HG03103 (cell line): ENCODE measurements around the gene SLC25A6.
A peak's percentile ranks its signal among the peaks of the same experiment; 100 is the strongest.
"Not testable (repeated sequence)": the region's sequence is repeated elsewhere in the genome, so short reads cannot be mapped to it uniquely, and the experiment has no call there.

Source experiments
- ATAC-seq: cut with Tn5 transposase; IDR thresholded peaks from one replicate; pipeline ENCODE4 v1.9.1; 2021; ENCODE audit warnings: low read depth; ENCODE audit not compliant: unreplicated experiment

The SLC25A6 gene

GRCh38 chrX:1416327-1416784 is 24.4 kb upstream of the SLC25A6 start:
- ATAC-seq, result no peak

DNA sequence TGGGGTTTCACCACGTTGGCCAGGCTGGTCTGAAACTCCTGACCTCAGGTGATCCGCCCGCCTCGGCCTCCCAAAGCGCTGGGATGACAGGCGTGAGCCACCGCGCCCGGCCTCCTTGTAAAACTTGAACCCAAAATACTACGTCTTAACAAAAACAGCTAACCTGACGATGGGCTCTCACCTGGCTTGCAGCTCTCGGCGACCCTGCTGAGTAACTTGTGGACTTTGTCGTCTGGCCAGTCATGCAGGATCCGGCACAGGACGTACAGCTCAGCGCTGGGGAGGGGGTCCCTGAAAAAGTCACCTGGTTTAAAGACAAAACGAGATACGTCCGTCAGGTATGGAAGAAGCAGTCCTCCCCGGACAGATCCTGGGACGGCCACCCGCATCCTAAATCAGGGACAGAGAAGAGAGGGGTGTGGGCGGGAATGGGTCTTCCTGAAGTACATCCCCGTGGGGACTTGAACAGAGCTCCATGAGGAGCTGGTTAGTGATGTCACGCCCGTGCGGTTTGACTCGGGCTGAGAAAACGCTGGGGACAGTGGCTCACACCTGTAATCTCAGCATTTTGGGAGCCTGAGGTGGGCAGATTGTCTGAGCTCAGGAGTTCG is 20.7 kb upstream of the SLC25A6 start:
- no peak for ATAC-seq

- no peak for ATAC-seq
These were observed 19.4 kb upstream of the SLC25A6 start for GRCh38 chrX:1411326-1411725.

- no peak for ATAC-seq
These were observed 15.1 kb upstream of the SLC25A6 start for GRCh38 chrX:1407035-1407434.

DNA sequence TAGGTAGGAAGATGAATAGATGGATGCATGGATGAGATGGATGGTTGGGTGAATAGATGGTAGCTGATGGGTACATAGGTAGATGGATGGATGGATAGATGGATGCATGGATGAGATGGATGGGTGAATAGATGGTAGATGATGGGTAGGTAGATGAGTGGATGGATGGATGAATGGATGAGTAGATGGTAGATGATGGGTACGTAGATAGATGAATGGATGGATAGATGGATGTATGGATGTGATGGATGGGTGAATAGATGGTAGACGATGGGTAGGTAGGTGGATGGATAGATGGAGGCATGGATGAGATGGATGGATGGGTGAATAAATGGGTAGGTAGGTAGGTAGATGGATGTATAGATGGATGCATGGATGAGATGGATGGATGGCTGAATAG is 13.9 kb upstream of the SLC25A6 start:
- ATAC-seq, result not testable (repeated sequence)

GRCh38 chrX:1403867-1404266 is 12.0 kb upstream of the SLC25A6 start:
- ATAC-seq, result not testable (repeated sequence)

GRCh38 chrX:1403228-1403627 is 11.3 kb upstream of the SLC25A6 start:
- no peak for ATAC-seq

GRCh38 chrX:1401611-1402430 is 9.9 kb upstream of the SLC25A6 start:
- ATAC-seq, result no peak

DNA sequence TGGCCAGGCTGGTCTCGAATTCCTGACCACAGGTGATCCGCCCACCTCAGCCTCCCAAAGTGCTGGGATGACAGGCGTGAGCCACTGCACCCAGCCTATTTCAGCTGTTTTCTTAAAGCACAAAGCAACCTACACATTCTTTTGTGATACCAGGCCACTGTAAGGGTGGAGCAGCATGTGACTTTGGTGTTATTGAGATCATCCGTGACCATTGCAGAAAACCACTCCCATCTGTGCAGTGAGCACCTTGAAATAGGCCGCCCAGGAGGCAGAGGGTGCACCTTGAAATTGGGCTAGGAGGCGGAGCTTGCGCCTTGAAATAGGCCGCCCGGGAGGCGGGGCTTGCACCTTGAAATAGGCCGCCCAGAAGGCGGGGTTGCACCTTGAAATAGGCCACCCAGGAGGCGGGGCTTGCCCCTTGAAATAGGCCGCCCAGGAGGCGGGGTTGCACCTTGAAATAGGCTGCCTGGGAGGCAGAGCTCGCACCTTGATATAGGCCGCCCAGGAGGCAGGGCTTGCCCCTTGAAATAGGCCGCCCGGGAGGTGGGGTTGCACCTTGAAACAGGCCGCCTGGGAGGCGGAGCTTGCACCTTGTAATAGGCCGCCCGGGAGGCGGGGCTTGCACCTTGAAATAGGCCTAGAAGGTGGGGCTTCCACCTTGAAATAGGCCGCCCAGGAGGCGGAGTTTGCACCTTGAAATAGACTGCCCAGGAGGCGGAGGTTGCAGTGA is 9.0 kb upstream of the SLC25A6 start:
- no peak for ATAC-seq

GRCh38 chrX:1400049-1400448 is 8.1 kb upstream of the SLC25A6 start:
- no peak for ATAC-seq

DNA sequence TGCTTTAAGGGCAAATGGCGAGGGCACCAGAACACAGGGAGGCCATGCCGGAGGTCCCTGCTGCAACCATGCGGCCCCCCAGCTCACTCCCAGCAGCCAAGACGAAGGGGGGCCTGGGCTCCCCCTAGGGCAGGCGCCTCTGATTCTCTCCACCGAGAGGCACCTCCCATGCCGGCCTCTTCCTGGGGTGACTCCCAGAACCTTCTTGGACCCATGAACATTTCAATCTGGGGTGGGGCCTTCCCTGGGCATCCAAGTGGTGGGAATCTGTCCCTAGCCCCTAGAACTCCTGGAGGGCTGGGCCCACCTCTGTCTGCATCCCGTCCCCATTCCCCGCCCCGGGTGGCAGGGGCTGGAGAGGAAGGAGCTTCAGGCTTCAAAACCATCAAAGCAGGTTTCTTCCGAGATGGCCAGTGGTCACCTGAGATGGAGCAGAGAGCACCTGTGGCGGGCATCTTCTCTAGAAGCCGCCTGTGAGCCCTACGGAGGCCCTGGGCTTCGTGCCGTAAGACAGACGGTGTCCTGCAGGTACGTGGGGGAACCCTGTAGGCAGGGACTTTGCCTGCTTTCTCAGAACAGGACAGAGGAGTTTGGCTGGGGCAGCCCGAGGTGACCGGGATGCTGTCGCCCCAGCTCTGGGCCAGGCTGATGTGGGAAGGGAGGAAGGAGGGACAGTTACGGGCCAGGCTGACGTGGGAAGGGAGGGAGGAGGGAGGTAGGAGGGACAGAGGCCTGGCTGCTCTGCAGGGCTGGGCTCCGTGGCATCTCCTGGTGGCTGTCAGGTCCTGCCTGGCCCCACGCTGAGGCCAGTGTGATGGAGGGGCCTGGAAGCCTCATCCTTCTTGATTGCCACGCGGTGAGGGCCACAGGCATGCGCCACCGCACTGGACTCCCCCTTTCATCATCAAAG is 6.8 kb upstream of the SLC25A6 start:
- ATAC-seq, result no peak

- ATAC-seq, result no peak
These were observed 5.7 kb upstream of the SLC25A6 start for GRCh38 chrX:1397441-1398270.

DNA sequence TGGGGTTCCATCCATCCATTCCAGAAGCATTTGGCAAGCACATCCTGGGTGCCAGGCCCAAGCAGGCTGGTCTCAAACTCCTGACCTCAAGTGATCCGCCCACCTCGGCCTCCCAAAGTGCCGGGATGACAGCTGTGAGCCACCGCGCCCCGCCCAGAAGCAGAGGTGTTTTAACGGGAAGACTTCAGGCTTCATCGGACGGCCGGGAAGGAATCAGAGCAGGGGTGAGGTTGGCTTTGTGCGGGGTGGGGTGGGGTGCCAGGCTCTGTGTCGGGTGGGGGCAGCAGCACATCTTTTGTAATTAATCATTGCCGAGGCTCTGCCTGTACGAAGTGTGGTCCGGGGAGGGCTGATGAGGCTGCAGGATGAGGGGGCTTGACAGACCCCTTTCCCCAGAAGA is 5.1 kb upstream of the SLC25A6 start:
- no peak for ATAC-seq

DNA sequence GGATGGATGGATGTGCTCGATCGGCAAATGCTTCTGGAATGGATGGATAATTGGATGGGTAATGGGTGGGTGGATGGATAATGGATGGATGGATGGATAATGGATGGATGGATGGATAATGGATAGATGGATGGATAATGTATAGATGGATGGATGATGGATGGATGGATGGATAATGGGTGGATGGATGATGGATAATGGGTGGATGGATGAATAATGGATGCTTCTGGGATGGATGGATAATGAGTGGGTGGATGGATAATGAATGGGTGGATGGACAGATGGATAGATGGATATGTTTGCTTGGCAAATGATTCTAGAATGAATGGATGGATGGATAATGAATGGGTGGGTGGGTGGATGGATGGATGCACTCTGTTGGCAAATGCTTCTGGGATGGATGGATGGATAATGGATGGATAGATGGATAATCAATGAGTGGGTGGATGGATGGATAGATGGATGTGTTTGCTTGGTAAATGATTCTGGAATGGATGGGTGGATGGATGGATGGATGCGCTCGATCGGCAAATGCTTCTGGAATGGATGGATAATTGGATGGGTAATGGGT is 3.8 kb upstream of the SLC25A6 start:
- ATAC-seq, result no peak

DNA sequence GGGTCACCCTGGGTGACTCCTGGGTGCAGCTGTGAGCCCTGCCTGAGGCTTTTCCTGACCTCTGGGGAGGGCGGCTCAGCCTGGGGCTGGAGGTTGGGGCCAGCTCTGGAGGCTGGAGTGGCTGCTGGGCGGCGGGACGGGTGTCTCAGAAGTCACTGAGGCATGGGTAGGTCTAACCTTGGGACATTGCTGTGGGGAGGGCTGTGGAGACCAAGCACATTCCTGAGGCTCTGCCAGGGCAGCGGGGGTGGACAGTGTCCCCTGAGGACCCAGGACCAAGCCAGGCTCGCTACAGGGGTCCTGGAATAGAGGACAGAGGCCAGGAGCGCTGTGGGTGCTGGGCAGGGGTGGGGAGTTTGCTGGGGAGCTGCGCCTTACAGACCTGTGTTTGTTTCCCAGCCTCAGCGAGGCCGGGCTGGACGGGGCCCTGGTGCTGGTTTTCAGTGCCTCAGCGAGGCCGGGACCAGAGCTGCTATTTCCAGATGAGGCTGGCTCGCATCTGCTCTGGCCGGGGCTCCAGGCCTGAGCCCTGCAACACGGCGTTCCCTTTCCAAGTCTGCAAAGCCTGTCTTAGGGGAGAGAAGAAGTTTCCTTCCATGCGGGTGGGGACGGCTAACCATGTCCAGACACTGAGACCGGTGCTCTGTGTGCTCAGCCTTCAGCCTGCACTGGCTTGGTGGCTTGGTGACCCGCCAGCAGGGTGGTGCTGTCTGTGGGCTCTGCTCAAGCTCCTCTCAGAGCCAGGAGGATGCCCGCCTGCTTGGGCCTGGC is 3.0 kb upstream of the SLC25A6 start:
- ATAC-seq, result no peak

DNA sequence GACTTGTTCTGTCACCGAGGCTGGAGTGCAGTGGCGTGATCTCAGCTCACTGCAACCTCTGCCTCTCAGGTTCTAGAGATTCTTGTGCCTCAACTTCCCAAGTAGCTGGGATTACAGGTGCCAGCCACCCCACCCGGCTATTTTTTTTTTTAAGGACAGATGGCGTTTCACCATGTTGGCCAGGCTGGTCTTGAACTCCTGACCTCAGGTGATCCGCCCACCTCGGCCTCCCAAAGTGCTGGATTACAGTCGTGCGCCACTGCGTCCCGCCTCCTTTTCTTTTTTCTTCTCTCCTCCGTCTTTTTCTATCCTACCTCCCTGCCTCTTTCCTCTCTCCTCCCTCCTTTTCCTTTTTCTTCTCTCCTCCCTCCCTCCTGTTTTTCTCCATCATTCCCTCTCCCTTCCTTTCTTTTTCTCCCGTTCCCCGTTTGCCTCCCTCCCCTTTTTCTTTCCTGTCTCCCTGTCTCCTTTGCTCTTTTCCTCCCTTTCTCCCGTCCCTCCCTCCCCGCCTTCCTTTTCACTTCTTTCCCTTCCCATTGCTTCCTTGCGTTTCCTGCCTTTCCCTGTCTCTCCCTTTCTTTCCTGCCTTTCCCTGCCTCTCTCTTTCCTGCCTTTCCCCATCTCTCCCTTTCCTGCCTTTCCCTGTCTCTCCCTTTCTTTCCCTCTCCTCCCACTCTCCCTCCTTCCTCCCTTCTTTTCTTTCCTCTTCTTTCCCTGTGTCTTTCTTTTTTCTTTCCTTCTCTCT is 2.1 kb upstream of the SLC25A6 start:
- no peak for ATAC-seq

GRCh38 chrX:1392376-1393068 is 609 bp upstream of the SLC25A6 start:
- peak; percentile 22 for ATAC-seq
